K562 treated with DMSO at 1 percent for 12 hours (cell line): ENCODE measurements around the gene PTGDR2. TPM values are rescaled to one million over a fixed set of nuclear protein-coding genes. Genes with fewer than 3 reads are reported as not detected.

Experiments used
- total RNA-seq: library from RNA; unstranded; fragments of 300-600 nt; gene quantifications from 2 replicates; pipeline ENCODE4 v1.2.3, GENCODE V29; 2022; ENCODE audit not compliant: insufficient read depth

Gene PTGDR2
- 5.1 and 5.2 TPM in 2 replicates for total RNA-seq

GRCh38 chr11:60855726-60856633 lies at the start of gene PTGDR2:
Gene PTGDR2 (minus strand): TSS chr11:60855950. CDS start chr11:60853722, 2,228 bp downstream.

GRCh38 chr11:60866911-60867870 lies 11.4 kb upstream of the PTGDR2 start, which contains the start of gene ZP1:
Gene ZP1 (plus strand): TSS chr11:60867542. CDS start chr11:60867562, 20 bp downstream.

GRCh38 chr11:60841797-60842667 lies 13.7 kb downstream of the PTGDR2 start, which contains the start of gene CCDC86:
Gene CCDC86 (plus strand): TSS chr11:60842113. CDS start chr11:60842125, 12 bp downstream.

Other genes with a start within 250 kb of the PTGDR2 start
- gene MS4A8, start 156.3 kb downstream of the PTGDR2 start, total RNA-seq, result not detected in 2 replicates
- not detected in 2 replicates for gene MS4A18, start 131.2 kb downstream of the PTGDR2 start, total RNA-seq
- gene MS4A15, start 99.1 kb downstream of the PTGDR2 start, total RNA-seq, result not detected in 2 replicates
- not detected in 2 replicates for gene MS4A10, start 70.6 kb downstream of the PTGDR2 start, total RNA-seq
- 29.1 and 29.6 TPM in 2 replicates for gene CCDC86, start 13.8 kb downstream of the PTGDR2 start, total RNA-seq
- gene ZP1, start 11.6 kb upstream of the PTGDR2 start, total RNA-seq, result not detected in 2 replicates
- gene PRPF19, start 50.6 kb upstream of the PTGDR2 start, total RNA-seq, result 97.0 and 141 TPM in 2 replicates
- gene TMEM109, start 58.2 kb upstream of the PTGDR2 start, total RNA-seq, result 50.7 and 60.3 TPM in 2 replicates
- gene TMEM132A, start 68.5 kb upstream of the PTGDR2 start, total RNA-seq, result 0.23 TPM in 1 of 2 replicates, not detected in the other
- gene SLC15A3, start 96.2 kb upstream of the PTGDR2 start, total RNA-seq, result not detected in 2 replicates
- not detected in 2 replicates for gene CD6, start 115.7 kb upstream of the PTGDR2 start, total RNA-seq
- gene CD5, start 246.5 kb upstream of the PTGDR2 start, total RNA-seq, result not detected in 2 replicates